ENCODE results near the gene SHTN1.

DNA sequence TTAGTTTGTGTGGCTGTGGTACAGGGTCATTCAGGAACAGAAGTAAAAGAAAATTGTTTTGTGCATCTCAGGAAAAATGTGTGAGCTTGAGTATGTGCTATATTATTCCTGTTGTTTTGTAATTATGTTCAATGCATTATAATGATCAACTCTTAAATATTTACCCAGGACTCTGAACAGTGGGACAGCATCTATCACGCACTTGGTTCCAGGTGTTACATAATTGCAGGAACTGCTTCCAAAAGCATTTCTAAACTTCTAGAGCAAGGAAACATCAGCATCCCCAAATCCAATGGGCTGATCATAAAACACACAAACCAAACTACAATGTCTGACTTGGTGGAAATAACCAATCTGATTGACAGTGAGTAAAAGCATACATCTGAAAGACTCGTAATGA is 129.1 kb downstream of the SHTN1 start:
- no peak for TF ChIP-seq CTCF (optimal IDR thresholded peaks at IDR 0.05 in 1 of 3, IDR thresholded peaks at IDR 0.05 in 1 of 3, conservative IDR thresholded peaks at IDR 0.05 in 1 of 3; ENCODE audit: extremely low read depth in 1 of 3, insufficient read depth in 2 of 3, low read length in 3 of 3)
- TF ChIP-seq EZH2 (IDR thresholded peaks at IDR 0.05; ENCODE audit: low read length) = no peak

Data from keratinocyte (primary cell).